ENCODE results near the gene HTT. TPM values are rescaled to one million over a fixed set of nuclear protein-coding genes. Genes with fewer than 3 reads are reported as not detected.

HTT gene
- total RNA-seq, 1 donor: 44.5 TPM

DNA sequence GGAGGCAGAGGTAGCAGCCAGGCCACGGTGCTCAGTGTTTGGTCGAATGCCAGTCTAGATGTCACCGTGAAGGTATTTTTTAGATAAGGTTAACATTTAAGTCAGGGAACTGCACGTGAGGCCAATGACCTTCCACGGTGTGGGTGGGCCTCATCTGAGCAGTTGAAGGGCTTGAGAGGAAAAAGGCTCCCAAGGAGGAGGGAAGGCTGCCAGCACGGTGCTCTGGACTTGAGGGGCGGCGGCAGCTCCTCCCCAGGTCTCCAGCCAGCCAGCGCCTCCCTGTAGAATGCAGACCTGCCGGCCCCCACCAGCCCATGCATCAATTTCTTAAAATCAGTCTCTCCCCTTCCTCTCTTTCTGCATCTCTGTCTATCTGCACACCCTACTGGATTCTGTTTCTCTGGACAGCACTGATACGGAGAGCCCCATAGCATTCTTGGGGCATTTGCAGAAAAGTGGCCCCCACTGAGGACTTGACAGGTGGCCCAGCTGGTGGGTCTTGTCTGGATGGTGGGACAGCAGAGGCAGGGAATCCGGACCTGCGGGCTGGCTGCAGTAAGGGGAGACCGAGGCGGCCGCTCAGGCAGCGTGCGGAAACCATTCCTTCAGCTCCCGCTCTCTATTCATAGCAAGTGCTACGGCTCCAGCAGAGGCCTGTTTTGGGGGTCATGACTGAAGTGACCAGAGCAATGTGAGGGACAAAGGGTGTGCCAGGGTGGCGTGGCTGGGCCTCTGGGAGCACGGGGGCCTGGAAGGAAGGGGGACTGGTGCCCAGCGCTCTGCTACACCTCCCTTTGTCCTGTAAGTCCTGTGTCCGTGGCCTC, 210.5 kb downstream of the HTT start:
- Histone ChIP-seq H3K36me3 (ENCODE audit: insufficient read depth, low read length) (no peaks in the 10 kb centered on the region), H3K27me3 (ENCODE audit: insufficient read depth, low read length) (peaks cover 25% of the 10 kb centered on the region), H3K4me3 (ENCODE audit: insufficient read depth, low read length) (no peak overlapping the region), H3K9me3 (ENCODE audit: low read depth, low read length) (no peaks in the 10 kb centered on the region), H3K27ac (ENCODE audit: low read depth, low read length) (no peak overlapping the region), H4K20me1 (ENCODE audit: insufficient read depth, low read length) (no peaks in the 10 kb centered on the region), H3K79me2 (ENCODE audit: insufficient read depth, low read length) (no peaks in the 10 kb centered on the region), H2AFZ (ENCODE audit: low read length) (no peak overlapping the region), H3K4me1 (ENCODE audit: insufficient read depth, low read length) (peaks cover 11% of the 10 kb centered on the region), H3K4me2 (ENCODE audit: insufficient read depth, low read length) (no peak overlapping the region)
- TF ChIP-seq, protein P1, sequence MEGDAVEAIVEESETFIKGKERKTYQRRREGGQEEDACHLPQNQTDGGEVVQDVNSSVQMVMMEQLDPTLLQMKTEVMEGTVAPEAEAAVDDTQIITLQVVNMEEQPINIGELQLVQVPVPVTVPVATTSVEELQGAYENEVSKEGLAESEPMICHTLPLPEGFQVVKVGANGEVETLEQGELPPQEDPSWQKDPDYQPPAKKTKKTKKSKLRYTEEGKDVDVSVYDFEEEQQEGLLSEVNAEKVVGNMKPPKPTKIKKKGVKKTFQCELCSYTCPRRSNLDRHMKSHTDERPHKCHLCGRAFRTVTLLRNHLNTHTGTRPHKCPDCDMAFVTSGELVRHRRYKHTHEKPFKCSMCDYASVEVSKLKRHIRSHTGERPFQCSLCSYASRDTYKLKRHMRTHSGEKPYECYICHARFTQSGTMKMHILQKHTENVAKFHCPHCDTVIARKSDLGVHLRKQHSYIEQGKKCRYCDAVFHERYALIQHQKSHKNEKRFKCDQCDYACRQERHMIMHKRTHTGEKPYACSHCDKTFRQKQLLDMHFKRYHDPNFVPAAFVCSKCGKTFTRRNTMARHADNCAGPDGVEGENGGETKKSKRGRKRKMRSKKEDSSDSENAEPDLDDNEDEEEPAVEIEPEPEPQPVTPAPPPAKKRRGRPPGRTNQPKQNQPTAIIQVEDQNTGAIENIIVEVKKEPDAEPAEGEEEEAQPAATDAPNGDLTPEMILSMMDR (IDR thresholded peaks at IDR 0.05; ENCODE audit: extremely low read depth, low read depth, low read length): no peak
- peak; percentile 56 for DNase-seq (ENCODE audit: insufficient read length, low spot score, missing footprints)

DNA sequence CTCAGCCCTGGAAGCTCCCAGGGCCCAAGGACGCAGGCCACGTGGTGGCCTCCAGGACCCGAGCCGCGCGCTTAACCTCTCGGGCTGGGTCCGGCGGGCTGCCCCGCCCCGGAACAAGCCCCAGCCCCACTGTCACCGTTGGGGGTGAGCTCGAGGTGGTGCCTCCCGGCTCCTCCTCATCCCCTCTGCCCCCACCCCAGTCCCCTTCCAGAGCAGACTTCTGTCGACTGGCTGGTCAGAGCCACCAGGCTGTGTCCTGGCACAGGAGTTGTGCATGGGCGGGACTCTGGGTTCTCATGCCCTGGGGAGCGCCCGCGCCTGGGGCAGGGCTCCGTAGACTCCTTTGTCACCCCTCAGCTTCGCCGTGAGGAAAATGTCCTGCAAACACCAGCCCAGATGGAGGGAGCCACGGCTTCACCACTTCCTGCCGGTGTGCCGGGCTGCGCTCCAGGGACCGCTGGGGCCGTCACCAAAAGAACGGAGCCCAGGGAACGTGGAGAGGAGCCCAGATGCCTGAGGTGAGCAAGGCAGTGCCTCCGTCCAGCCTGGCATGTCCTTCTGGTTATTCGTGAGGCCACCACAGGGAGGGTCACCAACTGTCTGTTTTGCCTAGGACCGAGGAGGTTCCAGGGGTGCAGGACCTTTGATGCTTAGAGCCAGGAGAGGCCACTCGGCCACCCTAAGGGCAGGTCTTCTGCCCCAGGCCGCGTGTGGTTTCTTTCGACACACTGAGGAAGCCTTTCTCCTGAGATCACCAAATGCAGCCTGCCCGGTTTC, 211.3 kb downstream of the HTT start:
- H3K27ac ChIP-seq (ENCODE audit: low read depth, low read length): peak overlapping the region; percentile 37
- peak overlapping the region; percentile 85 for H3K4me2 ChIP-seq (ENCODE audit: insufficient read depth, low read length)
- TF ChIP-seq, protein P1 (IDR thresholded peaks at IDR 0.05; ENCODE audit: extremely low read depth, low read depth, low read length): no peak
- peak overlapping the region; percentile 84 for H2AFZ ChIP-seq (ENCODE audit: low read length)
- peaks cover 11% of the 10 kb centered on the region for H3K4me1 ChIP-seq (ENCODE audit: insufficient read depth, low read length)
- H3K36me3 ChIP-seq (ENCODE audit: insufficient read depth, low read length): no peaks in the 10 kb centered on the region
- H3K4me3 ChIP-seq (ENCODE audit: insufficient read depth, low read length): peak overlapping the region; percentile 58
- H4K20me1 ChIP-seq (ENCODE audit: insufficient read depth, low read length): no peaks in the 10 kb centered on the region
- H3K79me2 ChIP-seq (ENCODE audit: insufficient read depth, low read length): no peaks in the 10 kb centered on the region
- peaks cover 20% of the 10 kb centered on the region for H3K27me3 ChIP-seq (ENCODE audit: insufficient read depth, low read length)
- DNase-seq (ENCODE audit: insufficient read length, low spot score, missing footprints): peak; percentile 91
- H3K9me3 ChIP-seq (ENCODE audit: low read depth, low read length): no peaks in the 10 kb centered on the region

DNA sequence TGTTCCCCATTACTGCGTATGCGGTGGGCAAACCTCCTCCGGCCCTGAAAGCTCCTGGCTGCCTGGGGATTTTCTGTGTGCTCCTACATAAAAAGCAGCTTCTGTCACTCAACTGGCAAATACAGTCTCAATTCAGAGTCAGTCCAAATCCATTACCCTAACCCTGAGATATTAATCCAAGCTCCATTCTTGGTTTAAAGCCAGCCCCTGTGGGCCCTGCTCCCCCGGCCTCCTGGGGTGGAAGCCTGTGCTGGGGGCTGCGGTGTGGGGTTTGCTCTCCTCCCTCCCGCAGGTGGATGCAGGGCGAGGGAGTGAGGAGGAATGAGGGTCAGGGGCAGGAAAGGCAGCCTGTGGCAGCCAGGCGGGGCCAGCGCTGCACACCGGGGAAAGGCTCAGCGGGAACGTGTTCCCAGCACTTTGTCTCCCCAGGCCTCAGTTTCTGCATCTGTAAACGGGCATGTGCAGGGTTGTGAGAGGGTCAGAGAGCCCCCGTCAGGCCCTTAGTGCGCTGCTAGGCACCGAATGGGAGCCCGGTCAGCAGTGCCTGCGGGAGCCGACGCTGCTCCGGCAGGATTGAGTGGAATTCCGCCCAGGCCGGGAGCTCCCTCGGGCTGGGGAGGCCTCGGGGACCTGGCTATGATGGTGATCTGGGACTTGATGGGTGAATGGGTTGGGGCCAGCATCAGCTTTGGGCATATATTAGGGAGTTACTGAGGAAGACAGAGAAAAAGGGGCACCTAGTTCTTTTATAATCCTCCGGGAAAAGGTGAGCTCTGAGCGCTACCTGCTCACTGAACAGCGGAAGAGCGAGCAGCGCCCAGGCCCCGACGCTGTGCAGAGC, 212.1 kb downstream of the HTT start:
- peak overlapping the region; percentile 37 for H3K27ac ChIP-seq (ENCODE audit: low read depth, low read length)
- peak overlapping the region; percentile 85 for H3K4me2 ChIP-seq (ENCODE audit: insufficient read depth, low read length)
- peaks cover 20% of the 10 kb centered on the region for H3K27me3 ChIP-seq (ENCODE audit: insufficient read depth, low read length)
- no peaks in the 10 kb centered on the region for H3K36me3 ChIP-seq (ENCODE audit: insufficient read depth, low read length)
- peak overlapping the region; percentile 29 for H2AFZ ChIP-seq (ENCODE audit: low read length)
- no peaks in the 10 kb centered on the region for H4K20me1 ChIP-seq (ENCODE audit: insufficient read depth, low read length)
- H3K4me3 ChIP-seq (ENCODE audit: insufficient read depth, low read length): peak overlapping the region; percentile 58
- DNase-seq (ENCODE audit: insufficient read length, low spot score, missing footprints): peak; percentile 55
- TF ChIP-seq, protein P1 (IDR thresholded peaks at IDR 0.05; ENCODE audit: extremely low read depth, low read depth, low read length): no peak
- no peaks in the 10 kb centered on the region for H3K9me3 ChIP-seq (ENCODE audit: low read depth, low read length)
- no peaks in the 10 kb centered on the region for H3K79me2 ChIP-seq (ENCODE audit: insufficient read depth, low read length)
- peaks cover 15% of the 10 kb centered on the region for H3K4me1 ChIP-seq (ENCODE audit: insufficient read depth, low read length)
